Retinal pigment epithelial cell (primary cell): Measurements from ENCODE around the gene XRCC5.
"Not testable (repeated sequence)": the region's sequence is repeated elsewhere in the genome, so short reads cannot be mapped to it uniquely, and the experiment has no call there.

Experiments used
- DNase-seq: peaks from one replicate; pipeline ENCODE4 v3.0.0-alpha.2; 2010; ENCODE audit warnings: low read depth
- H3K4me3 ChIP-seq: 2 replicates; pipeline ENCODE4 v1.5.1; 2011; ENCODE audit warnings: mild to moderate bottlenecking, low read length, control low read depth, moderate library complexity
- CTCF ChIP-seq: conservative IDR thresholded peaks from 2 replicates; pipeline ENCODE4 v1.5.1; 2011; ENCODE audit warnings: low read depth, low read length, control low read depth, inconsistent platforms

The XRCC5 gene

GRCh38 chr2:216202626-216203250, 93.6 kb downstream of the XRCC5 start:
- TF ChIP-seq CTCF = no peak

GRCh38 chr2:216205486-216205885, 96.3 kb downstream of the XRCC5 start:
- no peak for DNase-seq
- no peak overlapping the region for H3K4me3 ChIP-seq
- no peak for TF ChIP-seq CTCF

More at GRCh38 chr2:216202626-216203250, 93.6 kb downstream of the XRCC5 start:
- DNase-seq = no peak
- no peak overlapping the region for H3K4me3 ChIP-seq

- no peak overlapping the region for H3K4me3 ChIP-seq
- no peak for TF ChIP-seq CTCF
- DNase-seq = no peak
Observed at GRCh38 chr2:216206041-216206703, 97.0 kb downstream of the XRCC5 start.

- TF ChIP-seq CTCF = no peak
- no peak for DNase-seq
- H3K4me3 ChIP-seq = no peak overlapping the region
Observed at GRCh38 chr2:216206821-216207220, 97.7 kb downstream of the XRCC5 start.

GRCh38 chr2:216208661-216209060, 99.5 kb downstream of the XRCC5 start:
- DNase-seq, H3K4me3 ChIP-seq: not testable (repeated sequence)

GRCh38 chr2:216210701-216211540, 101.8 kb downstream of the XRCC5 start:
- no peak for DNase-seq
- TF ChIP-seq CTCF = no peak
- no peak overlapping the region for H3K4me3 ChIP-seq

- no peak for DNase-seq
- TF ChIP-seq CTCF = no peak
- H3K4me3 ChIP-seq = no peak overlapping the region
Observed at GRCh38 chr2:216211614-216212145, 102.5 kb downstream of the XRCC5 start.
